ENCODE results near the gene MS4A6E. TPM values are rescaled to one million over a fixed set of nuclear protein-coding genes. Genes with fewer than 3 reads are reported as not detected.
"Not testable (repeated sequence)": the region's sequence is repeated elsewhere in the genome, so short reads cannot be mapped to it uniquely, and the experiment has no call there.

Gene MS4A6E
- total RNA-seq, 4 donors from 2014 or later, result not detected

DNA sequence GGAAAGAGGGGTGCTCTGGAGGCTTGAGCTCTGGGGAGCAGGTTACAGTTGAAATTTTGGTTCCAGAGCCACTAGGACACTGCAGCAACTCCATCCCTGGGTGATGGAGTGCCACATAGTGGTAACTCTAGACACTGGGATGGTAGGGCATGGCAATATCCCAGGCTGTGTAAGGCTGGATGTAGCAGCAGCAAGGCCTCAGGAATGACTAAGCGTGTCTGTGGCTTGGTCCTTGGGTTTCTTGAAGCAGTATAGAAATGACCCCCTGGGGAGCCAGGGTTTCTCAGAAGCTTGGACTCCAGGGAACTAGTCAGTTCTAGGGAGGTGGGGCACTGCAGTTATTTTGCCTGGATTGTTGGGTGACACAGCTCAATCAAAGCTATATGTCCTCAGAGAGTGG is 38.5 kb upstream of the MS4A6E start:
- no peak overlapping the region for H3K4me3 ChIP-seq
- in situ Hi-C loops (cut with MboI; ENCODE audit: low sequenced_read_pairs in 4 of 4), result no loop called here

DNA sequence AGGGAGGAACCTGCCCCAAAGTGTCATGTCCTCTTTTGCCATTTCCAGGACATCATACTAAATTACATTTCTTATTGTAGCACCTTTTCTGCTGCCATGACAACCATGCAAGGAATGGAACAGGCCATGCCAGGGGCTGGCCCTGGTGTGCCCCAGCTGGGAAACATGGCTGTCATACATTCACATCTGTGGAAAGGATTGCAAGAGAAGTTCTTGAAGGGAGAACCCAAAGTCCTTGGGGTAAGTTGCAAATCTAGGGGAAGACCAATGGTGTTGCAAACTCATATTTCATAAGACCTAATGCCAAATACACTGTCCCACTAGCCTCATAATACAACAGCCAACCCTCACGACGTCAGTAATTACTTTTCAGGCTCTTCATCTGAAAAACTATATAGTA is 34.9 kb upstream of the MS4A6E start:
- no peaks in the 10 kb centered on the region for H3K36me3 ChIP-seq
- H3K27me3 ChIP-seq, result no peaks in the 10 kb centered on the region
- in situ Hi-C loops (cut with MboI; ENCODE audit: low sequenced_read_pairs in 4 of 4), result no loop called here
- H3K9me3 ChIP-seq, result no peaks in the 10 kb centered on the region
- no peak for ATAC-seq
- H3K4me3 ChIP-seq, result no peak overlapping the region
- no peaks in the 10 kb centered on the region for H3K4me1 ChIP-seq
- intact Hi-C loops (cut with DNase I; ENCODE audit: low total_unique reads), result no loop called here
- no peak for DNase-seq
- H3K27ac ChIP-seq, result no peak overlapping the region
- no peak for TF ChIP-seq POLR2A (IDR thresholded peaks at IDR 0.05)
- TF ChIP-seq, protein P1, sequence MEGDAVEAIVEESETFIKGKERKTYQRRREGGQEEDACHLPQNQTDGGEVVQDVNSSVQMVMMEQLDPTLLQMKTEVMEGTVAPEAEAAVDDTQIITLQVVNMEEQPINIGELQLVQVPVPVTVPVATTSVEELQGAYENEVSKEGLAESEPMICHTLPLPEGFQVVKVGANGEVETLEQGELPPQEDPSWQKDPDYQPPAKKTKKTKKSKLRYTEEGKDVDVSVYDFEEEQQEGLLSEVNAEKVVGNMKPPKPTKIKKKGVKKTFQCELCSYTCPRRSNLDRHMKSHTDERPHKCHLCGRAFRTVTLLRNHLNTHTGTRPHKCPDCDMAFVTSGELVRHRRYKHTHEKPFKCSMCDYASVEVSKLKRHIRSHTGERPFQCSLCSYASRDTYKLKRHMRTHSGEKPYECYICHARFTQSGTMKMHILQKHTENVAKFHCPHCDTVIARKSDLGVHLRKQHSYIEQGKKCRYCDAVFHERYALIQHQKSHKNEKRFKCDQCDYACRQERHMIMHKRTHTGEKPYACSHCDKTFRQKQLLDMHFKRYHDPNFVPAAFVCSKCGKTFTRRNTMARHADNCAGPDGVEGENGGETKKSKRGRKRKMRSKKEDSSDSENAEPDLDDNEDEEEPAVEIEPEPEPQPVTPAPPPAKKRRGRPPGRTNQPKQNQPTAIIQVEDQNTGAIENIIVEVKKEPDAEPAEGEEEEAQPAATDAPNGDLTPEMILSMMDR (IDR thresholded peaks at IDR 0.05 in 4 of 5, conservative IDR thresholded peaks at IDR 0.05 in 1 of 5), result no peak

More for the DNA sequence above, 38.5 kb upstream of the MS4A6E start:
- ATAC-seq (no peak), DNase-seq (no peak)
- H3K27ac ChIP-seq, result no peak overlapping the region
- H3K9me3 ChIP-seq, result no peaks in the 10 kb centered on the region
- H3K36me3 ChIP-seq, result no peaks in the 10 kb centered on the region
- H3K4me1 ChIP-seq, result no peaks in the 10 kb centered on the region
- intact Hi-C loops (cut with DNase I; ENCODE audit: low total_unique reads), result no loop called here
- TF ChIP-seq POLR2A (IDR thresholded peaks at IDR 0.05), result no peak
- TF ChIP-seq, protein P1 (IDR thresholded peaks at IDR 0.05 in 4 of 5, conservative IDR thresholded peaks at IDR 0.05 in 1 of 5), result no peak
- H3K27me3 ChIP-seq, result no peaks in the 10 kb centered on the region

DNA sequence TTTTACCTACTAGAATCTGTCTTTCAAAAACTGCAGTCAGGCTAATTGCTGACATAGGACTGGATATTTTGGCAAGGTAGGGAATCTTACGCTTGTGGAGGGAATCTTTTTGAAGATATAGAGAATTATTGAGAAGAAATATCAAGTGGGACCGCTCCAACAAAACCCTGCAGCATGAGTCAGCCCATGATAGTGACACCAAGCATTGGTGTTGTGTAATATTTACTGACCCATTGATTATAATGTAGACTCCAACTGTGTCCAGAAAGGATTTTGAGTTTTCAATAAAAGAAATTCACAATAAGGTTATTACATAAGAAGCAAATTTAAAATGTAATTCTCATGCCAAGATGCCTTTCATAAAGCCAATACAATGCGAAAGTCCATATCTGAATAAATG is 25.9 kb upstream of the MS4A6E start:
- in situ Hi-C loops (cut with MboI; ENCODE audit: low sequenced_read_pairs in 4 of 4) (no loop called here), intact Hi-C loops (cut with DNase I; ENCODE audit: low total_unique reads) (no loop called here)
- no peak overlapping the region for H3K4me3 ChIP-seq
- DNase-seq (no peak), ATAC-seq (no peak)
- H3K4me1 ChIP-seq, result no peaks in the 10 kb centered on the region
- no peak overlapping the region for H3K27ac ChIP-seq
- H3K9me3 ChIP-seq, result no peaks in the 10 kb centered on the region
- H3K27me3 ChIP-seq, result no peaks in the 10 kb centered on the region
- TF ChIP-seq POLR2A (IDR thresholded peaks at IDR 0.05), result no peak
- TF ChIP-seq, protein P1 (IDR thresholded peaks at IDR 0.05 in 4 of 5, conservative IDR thresholded peaks at IDR 0.05 in 1 of 5), result no peak
- H3K36me3 ChIP-seq, result no peaks in the 10 kb centered on the region

DNA sequence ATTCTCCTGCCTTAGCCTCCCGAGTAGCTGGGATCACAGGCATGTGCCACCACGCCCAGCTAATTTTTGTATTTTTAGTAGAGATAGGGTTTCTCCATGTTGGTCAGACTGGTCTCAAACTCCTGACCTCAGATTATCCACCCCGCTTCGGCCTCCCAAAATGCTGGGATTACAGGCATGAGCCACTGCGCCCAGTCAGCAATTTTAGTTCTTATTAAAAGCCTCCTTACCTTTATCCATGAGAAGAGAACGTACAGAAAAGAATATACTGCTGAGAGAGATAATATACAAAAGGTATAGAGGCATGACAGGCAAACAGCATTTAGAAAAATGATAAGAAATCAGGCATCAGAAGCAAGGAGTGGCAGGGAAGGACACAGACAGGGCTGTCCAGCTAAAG is 25.2 kb upstream of the MS4A6E start:
- in situ Hi-C loops (cut with MboI; ENCODE audit: low sequenced_read_pairs in 4 of 4); intact Hi-C loops (cut with DNase I; ENCODE audit: low total_unique reads): not testable (repeated sequence)

DNA sequence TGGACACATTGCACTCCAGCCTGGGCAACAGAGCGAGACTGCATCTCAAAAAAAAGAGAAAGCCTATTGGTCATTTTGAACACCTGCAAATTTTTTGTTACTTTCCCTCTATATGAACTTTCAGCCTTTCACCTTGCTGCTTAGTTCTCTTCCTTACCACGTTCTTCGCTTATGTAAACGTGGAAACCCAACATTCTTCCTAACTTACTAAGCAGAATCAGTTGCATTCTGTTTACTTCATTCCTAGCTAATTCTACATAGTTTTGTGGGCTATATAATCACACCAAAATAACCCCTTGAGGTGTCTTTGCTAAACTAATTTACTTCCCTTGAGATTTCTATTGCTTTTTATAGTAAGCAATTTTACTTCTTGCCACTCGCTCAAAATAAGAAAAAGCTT is 23.4 kb upstream of the MS4A6E start:
- Histone ChIP-seq H3K9me3 (no peaks in the 10 kb centered on the region), H3K4me3 (no peak overlapping the region), H3K27me3 (no peaks in the 10 kb centered on the region), H3K4me1 (no peaks in the 10 kb centered on the region), H3K27ac (no peak overlapping the region), H3K36me3 (no peaks in the 10 kb centered on the region)
- ATAC-seq (no peak), DNase-seq (no peak)
- intact Hi-C loops (cut with DNase I; ENCODE audit: low total_unique reads), result no loop called here
- in situ Hi-C loops (cut with MboI; ENCODE audit: low sequenced_read_pairs in 4 of 4), result no loop called here
- TF ChIP-seq POLR2A (IDR thresholded peaks at IDR 0.05), result no peak
- TF ChIP-seq, protein P1 (IDR thresholded peaks at IDR 0.05 in 4 of 5, conservative IDR thresholded peaks at IDR 0.05 in 1 of 5), result no peak

More for the DNA sequence above, 25.2 kb upstream of the MS4A6E start:
- not testable (repeated sequence) for H3K27me3 ChIP-seq, H3K27ac ChIP-seq, H3K4me3 ChIP-seq, H3K36me3 ChIP-seq, H3K4me1 ChIP-seq, H3K9me3 ChIP-seq, DNase-seq, ATAC-seq

Data from gastrocnemius medialis (tissue), 4 donors.